Measurements from ENCODE around the gene PAPLN.

Gene PAPLN

DNA sequence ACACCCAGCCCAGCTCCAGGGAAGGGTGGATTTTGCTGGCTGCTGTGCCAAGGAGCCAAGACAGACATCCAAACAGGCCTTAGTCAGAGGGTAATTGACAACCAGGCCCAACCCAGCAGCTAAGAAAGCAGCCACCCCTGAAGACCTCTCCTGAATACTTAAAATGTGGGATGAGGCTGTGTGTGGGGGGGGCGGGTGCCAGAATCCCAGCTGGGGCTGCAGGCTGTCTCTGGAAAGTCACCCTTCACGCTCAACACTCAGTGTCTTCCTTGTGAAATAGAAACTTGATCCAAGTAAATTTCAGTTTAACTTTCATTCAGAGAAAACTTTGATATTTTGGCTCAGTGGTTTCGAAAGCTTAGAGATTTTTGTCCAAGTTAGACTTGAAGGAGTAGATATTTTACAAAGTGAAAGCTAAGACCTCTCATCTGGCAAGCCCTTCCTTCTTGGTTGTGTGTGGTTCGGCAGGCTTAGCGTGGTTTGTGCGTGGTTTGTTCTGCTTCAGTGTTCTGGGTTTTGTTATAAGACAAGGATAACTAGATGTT, 5.1 kb downstream of the PAPLN start:
- no peak for ATAC-seq
- no peak for TF ChIP-seq SNAI2 (CRISPR knock-in tag; IDR thresholded peaks at IDR 0.05)
- TF ChIP-seq ESRRG (CRISPR knock-in tag; IDR thresholded peaks at IDR 0.05), result no peak
- TF ChIP-seq PPARA (CRISPR knock-in tag; IDR thresholded peaks at IDR 0.05; ENCODE audit: borderline replicate concordance), result no peak
- no peak for TF ChIP-seq ISL1 (CRISPR knock-in tag; IDR thresholded peaks at IDR 0.05)
- no peak for TF ChIP-seq OSR1 (CRISPR knock-in tag; IDR thresholded peaks at IDR 0.05)
- TF ChIP-seq, protein P1, sequence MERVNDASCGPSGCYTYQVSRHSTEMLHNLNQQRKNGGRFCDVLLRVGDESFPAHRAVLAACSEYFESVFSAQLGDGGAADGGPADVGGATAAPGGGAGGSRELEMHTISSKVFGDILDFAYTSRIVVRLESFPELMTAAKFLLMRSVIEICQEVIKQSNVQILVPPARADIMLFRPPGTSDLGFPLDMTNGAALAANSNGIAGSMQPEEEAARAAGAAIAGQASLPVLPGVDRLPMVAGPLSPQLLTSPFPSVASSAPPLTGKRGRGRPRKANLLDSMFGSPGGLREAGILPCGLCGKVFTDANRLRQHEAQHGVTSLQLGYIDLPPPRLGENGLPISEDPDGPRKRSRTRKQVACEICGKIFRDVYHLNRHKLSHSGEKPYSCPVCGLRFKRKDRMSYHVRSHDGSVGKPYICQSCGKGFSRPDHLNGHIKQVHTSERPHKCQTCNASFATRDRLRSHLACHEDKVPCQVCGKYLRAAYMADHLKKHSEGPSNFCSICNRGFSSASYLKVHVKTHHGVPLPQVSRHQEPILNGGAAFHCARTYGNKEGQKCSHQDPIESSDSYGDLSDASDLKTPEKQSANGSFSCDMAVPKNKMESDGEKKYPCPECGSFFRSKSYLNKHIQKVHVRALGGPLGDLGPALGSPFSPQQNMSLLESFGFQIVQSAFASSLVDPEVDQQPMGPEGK (CRISPR knock-in tag; IDR thresholded peaks at IDR 0.05; ENCODE audit: borderline replicate concordance), result no peak
- TF ChIP-seq, protein P2, sequence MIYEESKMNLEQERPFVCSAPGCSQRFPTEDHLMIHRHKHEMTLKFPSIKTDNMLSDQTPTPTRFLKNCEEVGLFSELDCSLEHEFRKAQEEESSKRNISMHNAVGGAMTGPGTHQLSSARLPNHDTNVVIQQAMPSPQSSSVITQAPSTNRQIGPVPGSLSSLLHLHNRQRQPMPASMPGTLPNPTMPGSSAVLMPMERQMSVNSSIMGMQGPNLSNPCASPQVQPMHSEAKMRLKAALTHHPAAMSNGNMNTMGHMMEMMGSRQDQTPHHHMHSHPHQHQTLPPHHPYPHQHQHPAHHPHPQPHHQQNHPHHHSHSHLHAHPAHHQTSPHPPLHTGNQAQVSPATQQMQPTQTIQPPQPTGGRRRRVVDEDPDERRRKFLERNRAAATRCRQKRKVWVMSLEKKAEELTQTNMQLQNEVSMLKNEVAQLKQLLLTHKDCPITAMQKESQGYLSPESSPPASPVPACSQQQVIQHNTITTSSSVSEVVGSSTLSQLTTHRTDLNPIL (CRISPR knock-in tag; IDR thresholded peaks at IDR 0.05; ENCODE audit: low read depth), result no peak
- TF ChIP-seq ZNF565 (CRISPR knock-in tag; conservative IDR thresholded peaks at IDR 0.05; ENCODE audit: low read depth), result no peak
- TF ChIP-seq BACH2 (CRISPR knock-in tag; IDR thresholded peaks at IDR 0.05; ENCODE audit: borderline replicate concordance), result no peak
- TF ChIP-seq TCF4 (CRISPR knock-in tag; IDR thresholded peaks at IDR 0.05; ENCODE audit: borderline replicate concordance), result no peak
- TF ChIP-seq ZFP30 (CRISPR knock-in tag; IDR thresholded peaks at IDR 0.05), result no peak
- TF ChIP-seq ZNF70 (CRISPR knock-in tag; IDR thresholded peaks at IDR 0.05), result no peak
- TF ChIP-seq TOX (CRISPR knock-in tag; IDR thresholded peaks at IDR 0.05; ENCODE audit: borderline replicate concordance), result no peak
- no peak for TF ChIP-seq ZFP3 (CRISPR knock-in tag; IDR thresholded peaks at IDR 0.05)
- TF ChIP-seq, protein P3, sequence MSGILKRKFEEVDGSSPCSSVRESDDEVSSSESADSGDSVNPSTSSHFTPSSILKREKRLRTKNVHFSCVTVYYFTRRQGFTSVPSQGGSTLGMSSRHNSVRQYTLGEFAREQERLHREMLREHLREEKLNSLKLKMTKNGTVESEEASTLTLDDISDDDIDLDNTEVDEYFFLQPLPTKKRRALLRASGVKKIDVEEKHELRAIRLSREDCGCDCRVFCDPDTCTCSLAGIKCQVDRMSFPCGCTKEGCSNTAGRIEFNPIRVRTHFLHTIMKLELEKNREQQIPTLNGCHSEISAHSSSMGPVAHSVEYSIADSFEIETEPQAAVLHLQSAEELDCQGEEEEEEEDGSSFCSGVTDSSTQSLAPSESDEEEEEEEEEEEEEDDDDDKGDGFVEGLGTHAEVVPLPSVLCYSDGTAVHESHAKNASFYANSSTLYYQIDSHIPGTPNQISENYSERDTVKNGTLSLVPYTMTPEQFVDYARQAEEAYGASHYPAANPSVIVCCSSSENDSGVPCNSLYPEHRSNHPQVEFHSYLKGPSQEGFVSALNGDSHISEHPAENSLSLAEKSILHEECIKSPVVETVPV (CRISPR knock-in tag; IDR thresholded peaks at IDR 0.05), result no peak
- TF ChIP-seq CSDC2 (CRISPR knock-in tag; IDR thresholded peaks at IDR 0.05), result no peak

DNA sequence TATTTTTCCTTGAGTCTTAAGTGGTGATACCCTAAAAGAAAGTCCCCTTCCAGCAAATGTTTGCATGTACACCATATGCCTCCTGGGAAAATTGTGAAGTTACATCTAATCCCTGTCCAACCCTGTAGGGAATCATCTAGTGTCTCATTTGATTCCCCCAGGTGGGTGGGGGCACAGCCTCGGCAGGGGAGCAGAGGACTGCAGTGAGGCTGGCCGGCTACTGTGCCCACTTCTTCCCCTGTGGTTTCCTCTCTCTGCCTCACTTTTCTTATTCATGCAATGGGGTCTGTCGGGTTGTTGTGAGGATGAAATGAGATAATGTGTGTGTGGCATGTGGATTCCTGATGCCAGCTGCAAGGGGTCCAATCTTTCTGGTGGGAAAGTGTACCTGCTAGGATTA, 6.0 kb downstream of the PAPLN start:
- no peak for ATAC-seq
- no peak for TF ChIP-seq ZNF8 (CRISPR knock-in tag; IDR thresholded peaks at IDR 0.05)
- TF ChIP-seq TCF4 (CRISPR knock-in tag; IDR thresholded peaks at IDR 0.05; ENCODE audit: borderline replicate concordance), result no peak
- TF ChIP-seq ESRRG (CRISPR knock-in tag; IDR thresholded peaks at IDR 0.05), result no peak
- no peak for TF ChIP-seq CSDC2 (CRISPR knock-in tag; IDR thresholded peaks at IDR 0.05)
- TF ChIP-seq, protein P4, sequence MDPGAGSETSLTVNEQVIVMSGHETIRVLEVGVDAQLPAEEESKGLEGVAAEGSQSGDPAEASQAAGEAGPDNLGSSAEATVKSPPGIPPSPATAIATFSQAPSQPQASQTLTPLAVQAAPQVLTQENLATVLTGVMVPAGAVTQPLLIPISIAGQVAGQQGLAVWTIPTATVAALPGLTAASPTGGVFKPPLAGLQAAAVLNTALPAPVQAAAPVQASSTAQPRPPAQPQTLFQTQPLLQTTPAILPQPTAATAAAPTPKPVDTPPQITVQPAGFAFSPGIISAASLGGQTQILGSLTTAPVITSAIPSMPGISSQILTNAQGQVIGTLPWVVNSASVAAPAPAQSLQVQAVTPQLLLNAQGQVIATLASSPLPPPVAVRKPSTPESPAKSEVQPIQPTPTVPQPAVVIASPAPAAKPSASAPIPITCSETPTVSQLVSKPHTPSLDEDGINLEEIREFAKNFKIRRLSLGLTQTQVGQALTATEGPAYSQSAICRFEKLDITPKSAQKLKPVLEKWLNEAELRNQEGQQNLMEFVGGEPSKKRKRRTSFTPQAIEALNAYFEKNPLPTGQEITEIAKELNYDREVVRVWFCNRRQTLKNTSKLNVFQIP (CRISPR knock-in tag; IDR thresholded peaks at IDR 0.05; ENCODE audit: borderline replicate concordance, low read depth), result no peak
- TF ChIP-seq BACH2 (CRISPR knock-in tag; IDR thresholded peaks at IDR 0.05; ENCODE audit: borderline replicate concordance), result no peak
- no peak for TF ChIP-seq TOX (CRISPR knock-in tag; IDR thresholded peaks at IDR 0.05; ENCODE audit: borderline replicate concordance)
- TF ChIP-seq ZFP3 (CRISPR knock-in tag; IDR thresholded peaks at IDR 0.05), result no peak
- TF ChIP-seq SNAI2 (CRISPR knock-in tag; IDR thresholded peaks at IDR 0.05), result no peak
- TF ChIP-seq ARNTL (CRISPR knock-in tag; IDR thresholded peaks at IDR 0.05; ENCODE audit: borderline replicate concordance, low read depth), result no peak
- no peak for TF ChIP-seq OSR1 (CRISPR knock-in tag; IDR thresholded peaks at IDR 0.05)
- no peak for TF ChIP-seq ZC3H10 (CRISPR knock-in tag; IDR thresholded peaks at IDR 0.05)

DNA sequence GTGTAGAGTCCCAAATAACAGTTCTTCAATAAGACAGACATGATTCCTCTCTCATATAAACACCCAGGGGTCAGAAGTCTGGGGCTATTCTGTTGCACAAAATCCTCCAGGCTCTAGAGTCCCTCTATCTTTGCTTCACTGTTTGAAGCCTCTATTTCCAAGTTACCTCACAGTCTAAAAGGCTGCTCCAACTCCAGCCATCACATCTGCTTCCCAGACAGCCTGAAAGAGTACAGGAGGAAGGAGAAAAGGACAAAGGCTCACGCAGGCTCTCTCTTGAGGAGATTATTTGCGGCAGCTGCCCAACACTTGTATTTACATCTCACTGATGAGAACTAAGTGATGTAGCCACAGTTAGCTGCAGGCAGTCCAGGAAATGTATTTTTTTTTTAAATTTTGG, 6.4 kb downstream of the PAPLN start:
- no peak for ATAC-seq
- no peak for TF ChIP-seq PPARA (CRISPR knock-in tag; IDR thresholded peaks at IDR 0.05; ENCODE audit: borderline replicate concordance)
- TF ChIP-seq, protein P5, sequence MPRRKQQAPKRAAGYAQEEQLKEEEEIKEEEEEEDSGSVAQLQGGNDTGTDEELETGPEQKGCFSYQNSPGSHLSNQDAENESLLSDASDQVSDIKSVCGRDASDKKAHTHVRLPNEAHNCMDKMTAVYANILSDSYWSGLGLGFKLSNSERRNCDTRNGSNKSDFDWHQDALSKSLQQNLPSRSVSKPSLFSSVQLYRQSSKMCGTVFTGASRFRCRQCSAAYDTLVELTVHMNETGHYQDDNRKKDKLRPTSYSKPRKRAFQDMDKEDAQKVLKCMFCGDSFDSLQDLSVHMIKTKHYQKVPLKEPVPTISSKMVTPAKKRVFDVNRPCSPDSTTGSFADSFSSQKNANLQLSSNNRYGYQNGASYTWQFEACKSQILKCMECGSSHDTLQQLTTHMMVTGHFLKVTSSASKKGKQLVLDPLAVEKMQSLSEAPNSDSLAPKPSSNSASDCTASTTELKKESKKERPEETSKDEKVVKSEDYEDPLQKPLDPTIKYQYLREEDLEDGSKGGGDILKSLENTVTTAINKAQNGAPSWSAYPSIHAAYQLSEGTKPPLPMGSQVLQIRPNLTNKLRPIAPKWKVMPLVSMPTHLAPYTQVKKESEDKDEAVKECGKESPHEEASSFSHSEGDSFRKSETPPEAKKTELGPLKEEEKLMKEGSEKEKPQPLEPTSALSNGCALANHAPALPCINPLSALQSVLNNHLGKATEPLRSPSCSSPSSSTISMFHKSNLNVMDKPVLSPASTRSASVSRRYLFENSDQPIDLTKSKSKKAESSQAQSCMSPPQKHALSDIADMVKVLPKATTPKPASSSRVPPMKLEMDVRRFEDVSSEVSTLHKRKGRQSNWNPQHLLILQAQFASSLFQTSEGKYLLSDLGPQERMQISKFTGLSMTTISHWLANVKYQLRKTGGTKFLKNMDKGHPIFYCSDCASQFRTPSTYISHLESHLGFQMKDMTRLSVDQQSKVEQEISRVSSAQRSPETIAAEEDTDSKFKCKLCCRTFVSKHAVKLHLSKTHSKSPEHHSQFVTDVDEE (CRISPR knock-in tag; IDR thresholded peaks at IDR 0.05), result no peak
- no peak for TF ChIP-seq BACH2 (CRISPR knock-in tag; IDR thresholded peaks at IDR 0.05; ENCODE audit: borderline replicate concordance)
- TF ChIP-seq, protein P3 (CRISPR knock-in tag; IDR thresholded peaks at IDR 0.05), result no peak
- no peak for TF ChIP-seq OSR1 (CRISPR knock-in tag; IDR thresholded peaks at IDR 0.05)
- no peak for TF ChIP-seq CSDC2 (CRISPR knock-in tag; IDR thresholded peaks at IDR 0.05)
- TF ChIP-seq ESRRG (CRISPR knock-in tag; IDR thresholded peaks at IDR 0.05), result no peak
- TF ChIP-seq ZNF565 (CRISPR knock-in tag; conservative IDR thresholded peaks at IDR 0.05; ENCODE audit: low read depth), result no peak
- TF ChIP-seq SNAI2 (CRISPR knock-in tag; IDR thresholded peaks at IDR 0.05), result no peak
- TF ChIP-seq ARNTL (CRISPR knock-in tag; IDR thresholded peaks at IDR 0.05; ENCODE audit: borderline replicate concordance, low read depth), result no peak
- no peak for TF ChIP-seq GLIS3 (CRISPR knock-in tag; IDR thresholded peaks at IDR 0.05)
- no peak for TF ChIP-seq ISL1 (CRISPR knock-in tag; IDR thresholded peaks at IDR 0.05)
- TF ChIP-seq ZNF70 (CRISPR knock-in tag; IDR thresholded peaks at IDR 0.05), result no peak
- TF ChIP-seq, protein P2 (CRISPR knock-in tag; IDR thresholded peaks at IDR 0.05; ENCODE audit: low read depth), result no peak

Measured in SK-N-SH treated with all-trans-retinoic acid at 6 μM for 48 hours (cell line).